Right atrium auricular region (tissue), 2 donors: ENCODE measurements around the gene KRT33A. TPM values are rescaled to one million over a fixed set of nuclear protein-coding genes. Genes with fewer than 3 reads are reported as not detected.

Experiments
- DNase-seq: peaks from one replicate; pipeline ENCODE4 v3.0.0-alpha.2; 2019; ENCODE audit warnings: low spot score
- H3K27ac ChIP-seq, 2 donors: fragments of 200-600 bp; sonication (generic); 1 replicate in 1 of 2; 2 replicates in 1 of 2; pipeline ENCODE4 v1.5.1; 2016 to 2019
- H3K27me3 ChIP-seq, 2 donors: fragments of 200-600 bp; sonication (generic); one replicate each; pipeline versions ENCODE4 v1.5.1 to v1.6.0; 2017 to 2019
- H3K36me3 ChIP-seq: fragments of 200-600 bp; sonication (generic); one replicate; pipeline ENCODE4 v1.5.1; 2016
- H3K4me1 ChIP-seq, 2 donors: fragments of 200-600 bp; sonication (generic); one replicate each; pipeline versions ENCODE4 v1.5.1 to v1.6.0; 2017 to 2019
- H3K4me3 ChIP-seq, 2 donors: fragments of 200-600 bp; sonication (generic); 1 replicate in 1 of 2; 2 replicates in 1 of 2; pipeline ENCODE4 v1.5.1; 2017 to 2019; ENCODE audit warnings: mild to moderate bottlenecking in 1 of 2, moderate library complexity in 1 of 2
- H3K9me3 ChIP-seq, 2 donors: fragments of 200-600 bp; sonication (generic); one replicate each; pipeline ENCODE4 v1.5.1; 2019
- CTCF ChIP-seq, 2 donors: fragments of 200-600 bp; sonication (generic); IDR thresholded peaks; one replicate each; pipeline ENCODE4 v1.5.1; 2019; ENCODE audit warnings: antibody characterized with exemption in 2 of 2
- total RNA-seq, 2 donors: library from RNA; depleted of rRNA; stranded (reverse); fragments of >200 nt; gene quantifications; one replicate each; pipeline ENCODE4 v1.1.0, GENCODE V29; 2016

Gene KRT33A
- total RNA-seq, 2 donors from 2014 or later, result not detected

GRCh38 chr17:41369023-41369422 lies 18.4 kb upstream of the KRT33A start:
- Histone ChIP-seq H3K27ac (no peak overlapping the region), H3K9me3 (no peaks in the 10 kb centered on the region), H3K4me3 (no peak overlapping the region), H3K4me1 (no peaks in the 10 kb centered on the region), H3K36me3 (no peaks in the 10 kb centered on the region), H3K27me3 (no peaks in the 10 kb centered on the region)
- no peak for DNase-seq
- no peak for TF ChIP-seq CTCF (IDR thresholded peaks at IDR 0.05)

- Histone ChIP-seq H3K4me3 (no peak overlapping the region), H3K4me1 (no peaks in the 10 kb centered on the region), H3K27ac (no peak overlapping the region), H3K27me3 (no peaks in the 10 kb centered on the region), H3K36me3 (no peaks in the 10 kb centered on the region), H3K9me3 (no peaks in the 10 kb centered on the region)
- no peak for TF ChIP-seq CTCF (IDR thresholded peaks at IDR 0.05)
- no peak for DNase-seq
Measured at GRCh38 chr17:41367426-41368075, 16.9 kb upstream of the KRT33A start.

- TF ChIP-seq CTCF (IDR thresholded peaks at IDR 0.05), result no peak
- H3K36me3 ChIP-seq, result no peaks in the 10 kb centered on the region
- no peak overlapping the region for H3K4me3 ChIP-seq
- DNase-seq, result no peak
- H3K4me1 ChIP-seq, result no peaks in the 10 kb centered on the region
- no peak overlapping the region for H3K27ac ChIP-seq
- H3K27me3 ChIP-seq, result no peaks in the 10 kb centered on the region
- H3K9me3 ChIP-seq, result peaks cover 0 to 3% of the 10 kb centered on the region in 2 donors
Measured at GRCh38 chr17:41366070-41366469, 15.4 kb upstream of the KRT33A start.

GRCh38 chr17:41363881-41364280 lies 13.3 kb upstream of the KRT33A start:
- Histone ChIP-seq H3K9me3 (peaks cover 0 to 3% of the 10 kb centered on the region in 2 donors), H3K27ac (no peak overlapping the region), H3K27me3 (no peaks in the 10 kb centered on the region), H3K36me3 (no peaks in the 10 kb centered on the region), H3K4me1 (no peaks in the 10 kb centered on the region), H3K4me3 (no peak overlapping the region)
- TF ChIP-seq CTCF (IDR thresholded peaks at IDR 0.05), result no peak
- no peak for DNase-seq

GRCh38 chr17:41360296-41360995 lies 9.8 kb upstream of the KRT33A start:
- no peak for TF ChIP-seq CTCF (IDR thresholded peaks at IDR 0.05)
- Histone ChIP-seq H3K9me3 (peaks cover 0 to 11% of the 10 kb centered on the region in 2 donors), H3K4me3 (no peak overlapping the region), H3K4me1 (no peaks in the 10 kb centered on the region), H3K27ac (no peak overlapping the region), H3K36me3 (no peaks in the 10 kb centered on the region), H3K27me3 (no peaks in the 10 kb centered on the region)
- no peak for DNase-seq
